K562 (cell line): ENCODE results near the gene MED15. TPM values are rescaled to one million over a fixed set of nuclear protein-coding genes. Genes with fewer than 3 reads are reported as not detected.

ENCODE experiments used
- CBFA2T3 ChIP-seq: fragments of 450-650 bp; IDR thresholded peaks from 2 replicates; pipeline ENCODE4 v1.6.1; 2017
- CBX3 ChIP-seq, 2 experiments: IDR thresholded peaks; 1 replicate in 1 of 2; 2 replicates in 1 of 2; pipeline ENCODE4 v1.6.1; 2012; ENCODE audit warnings: inconsistent platforms in 2 of 2, low read length in 2 of 2, borderline replicate concordance in 1 of 2, control low read depth in 1 of 2
- COPS2 ChIP-seq: fragments of 450-650 bp; conservative IDR thresholded peaks from 2 replicates; pipeline ENCODE4 v1.6.1; 2016; ENCODE audit warnings: mild to moderate bottlenecking, moderate library complexity
- HCFC1 ChIP-seq: IDR thresholded peaks from 2 replicates; pipeline ENCODE4 v1.6.1; 2012; ENCODE audit warnings: low read depth, low read length, improper control_type of control experiment
- L3MBTL2 ChIP-seq: fragments of 450-650 bp; IDR thresholded peaks from 2 replicates; pipeline ENCODE4 v1.6.1; 2016; ENCODE audit warnings: mild to moderate bottlenecking, moderate library complexity
- MCM7 ChIP-seq, 2 experiments: fragments of 450-650 bp; IDR thresholded peaks; 2 replicates each; pipeline ENCODE4 v1.6.1; 2016 to 2018
- NR4A1 ChIP-seq, 2 experiments: fragments of 250-450 bp in 1 of 2; fragments of 450-650 bp in 1 of 2; sonication (Bioruptor Pico) in 1 of 2; IDR thresholded peaks; 2 replicates each; pipeline versions ENCODE4 v1.4.0 to v1.6.1; 2016 to 2020; ENCODE audit warnings: mild to moderate bottlenecking in 2 of 2, missing compliant biosample characterization in 1 of 2, missing genetic modification characterization in 1 of 2, moderate library complexity in 1 of 2
- NUFIP1 ChIP-seq: fragments of 450-650 bp; IDR thresholded peaks from 2 replicates; pipeline ENCODE4 v1.6.1; 2018; ENCODE audit not compliant: partially characterized antibody
- PCBP1 ChIP-seq: fragments of 200-400 bp; formaldehyde crosslinking; IDR thresholded peaks from 2 replicates; pipeline ENCODE4 v1.6.1; 2018; ENCODE audit warnings: mild to moderate bottlenecking, low read depth, low read length; ENCODE audit not compliant: poor library complexity, severe bottlenecking
- PTBP1 ChIP-seq: fragments of 200-400 bp; formaldehyde crosslinking; IDR thresholded peaks from 2 replicates; pipeline ENCODE4 v1.6.1; 2017; ENCODE audit warnings: low read depth, low read length
- SIN3A ChIP-seq, 2 experiments: fragments of 150-350 bp in 1 of 2; IDR thresholded peaks; 2 replicates each; pipeline ENCODE4 v1.6.1; 2011 to 2016; ENCODE audit warnings: borderline replicate concordance in 2 of 2, low read depth in 2 of 2, low read length in 2 of 2, mild to moderate bottlenecking in 2 of 2, moderate library complexity in 2 of 2; ENCODE audit not compliant: control insufficient read depth in 1 of 2
- SIX5 ChIP-seq, 2 experiments: IDR thresholded peaks; 2 replicates each; pipeline ENCODE4 v1.6.1; 2011; ENCODE audit warnings: low read length in 2 of 2, borderline replicate concordance in 1 of 2, low read depth in 1 of 2, mild to moderate bottlenecking in 1 of 2, moderate library complexity in 1 of 2; ENCODE audit not compliant: insufficient read depth in 1 of 2
- TARDBP ChIP-seq: fragments of 450-650 bp; IDR thresholded peaks from 2 replicates; pipeline ENCODE4 v1.6.1; 2016
- TCFL5 ChIP-seq: fragments of 250-450 bp; sonication (Bioruptor Pico); conservative IDR thresholded peaks from 2 replicates; pipeline ENCODE4 v1.6.1; 2021; ENCODE audit warnings: mild to moderate bottlenecking, moderate library complexity, matching md5 sums
- XRCC5 ChIP-seq: fragments of 200-400 bp; formaldehyde crosslinking; IDR thresholded peaks from 2 replicates; pipeline ENCODE4 v1.6.1; 2017; ENCODE audit warnings: low read depth, mild to moderate bottlenecking, low read length
- ZNF146 ChIP-seq: IDR thresholded peaks from one replicate; pipeline ENCODE4 v1.6.1; 2018; ENCODE audit warnings: missing compliant biosample characterization; ENCODE audit not compliant: unreplicated experiment
- ZNF408 ChIP-seq: fragments of 250-450 bp; sonication (Bioruptor Pico); IDR thresholded peaks from 2 replicates; pipeline ENCODE4 v1.4.0; 2020; ENCODE audit warnings: low read depth, mild to moderate bottlenecking, moderate library complexity
- ZNF695 ChIP-seq: fragments of 450-650 bp; formaldehyde crosslinking; IDR thresholded peaks from 2 replicates; pipeline ENCODE4 v1.4.0; 2020; ENCODE audit warnings: mild to moderate bottlenecking, moderate library complexity
- polyA plus RNA-seq, 8 experiments: library from polyadenylated mRNA; depleted of rRNA in 4 of 8; stranded (reverse) in 5 of 8; unstranded in 3 of 8; fragments of >200 nt; fragmentation: Nextera tagmentation in 2 of 8; fragmentation: Illumina TruSeq in 1 of 8; extraction: Ambion mirVana in 2 of 8; extraction: Trizol in 1 of 8; gene quantifications; 2 replicates each; pipeline versions ENCODE4 v1.2.1 to v1.2.3, GENCODE V29; 2011 to 2014; ENCODE audit warnings: inconsistent platforms in 1 of 8, missing spikeins in 1 of 8
- total RNA-seq, 7 experiments: library from RNA; depleted of rRNA in 6 of 7; stranded (reverse); fragments of >200 nt in 6 of 7; fragmentation: Illumina TruSeq in 2 of 7; extraction: Trizol in 2 of 7; gene quantifications; 2 replicates each; pipeline versions ENCODE4 v1.2.1 to v1.2.3, GENCODE V29; 2011 to 2021; ENCODE audit warnings: low replicate concordance in 1 of 7
- TF ChIP-seq, protein P1 (sequence below): fragments of 450-650 bp; formaldehyde crosslinking; IDR thresholded peaks from 2 replicates; pipeline ENCODE4 v1.4.0; 2020; ENCODE audit warnings: mild to moderate bottlenecking, moderate library complexity
- TF ChIP-seq, protein P2 (sequence below): fragments of 250-450 bp; sonication (Bioruptor Pico); IDR thresholded peaks from 2 replicates; pipeline ENCODE4 v1.8.0; 2022; ENCODE audit warnings: inconsistent platforms, mild to moderate bottlenecking, moderate library complexity, borderline replicate concordance
- TF ChIP-seq, protein P3 (sequence below): fragments of 450-650 bp; conservative IDR thresholded peaks from 2 replicates; pipeline ENCODE4 v1.6.1; 2016; ENCODE audit warnings: missing genetic modification characterization, low read depth, mild to moderate bottlenecking, missing compliant biosample characterization, moderate library complexity

MED15 gene
- total and polyA plus RNA-seq, 9 of the 15 experiments (the other 6 are each of a cell fraction or from before 2014, with no cell fraction given): 4.0 to 271 (median 60.1) TPM

DNA sequence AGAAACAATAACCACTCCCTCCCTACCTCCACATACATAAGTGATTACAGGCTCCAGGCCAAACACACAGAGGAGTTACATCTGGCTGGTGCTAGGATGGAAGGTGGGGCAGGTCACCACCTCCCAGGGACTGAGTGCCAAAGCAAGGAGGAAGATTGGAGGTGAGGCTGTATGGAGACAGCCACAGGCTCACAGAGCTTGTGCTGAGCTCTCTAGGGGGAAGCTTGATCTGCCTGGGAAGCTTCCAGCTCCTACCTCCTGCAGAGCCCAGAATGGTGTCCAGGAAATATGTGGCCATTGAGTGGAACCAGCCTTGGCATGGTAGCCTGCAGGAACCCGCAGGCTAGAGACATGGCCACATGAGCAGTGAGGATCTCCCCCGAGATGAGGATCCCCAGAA is 3.6 kb upstream of the MED15 start (continued):
- TF ChIP-seq ZNF146 (CRISPR knock-in tag): no peak
- no peak for TF ChIP-seq L3MBTL2
- no peak for TF ChIP-seq PTBP1
- TF ChIP-seq SIX5 (IDR thresholded peaks at IDR 0.05; ENCODE audit: borderline replicate concordance in 1 of 2, insufficient read depth in 1 of 2, low read depth in 1 of 2, low read length in 2 of 2): no peak
- 0 out of 2 replicates have a peak, but pooled peaks have one; percentile 65 for TF ChIP-seq ZNF408 (CRISPR knock-in tag)
- TF ChIP-seq, protein P1, sequence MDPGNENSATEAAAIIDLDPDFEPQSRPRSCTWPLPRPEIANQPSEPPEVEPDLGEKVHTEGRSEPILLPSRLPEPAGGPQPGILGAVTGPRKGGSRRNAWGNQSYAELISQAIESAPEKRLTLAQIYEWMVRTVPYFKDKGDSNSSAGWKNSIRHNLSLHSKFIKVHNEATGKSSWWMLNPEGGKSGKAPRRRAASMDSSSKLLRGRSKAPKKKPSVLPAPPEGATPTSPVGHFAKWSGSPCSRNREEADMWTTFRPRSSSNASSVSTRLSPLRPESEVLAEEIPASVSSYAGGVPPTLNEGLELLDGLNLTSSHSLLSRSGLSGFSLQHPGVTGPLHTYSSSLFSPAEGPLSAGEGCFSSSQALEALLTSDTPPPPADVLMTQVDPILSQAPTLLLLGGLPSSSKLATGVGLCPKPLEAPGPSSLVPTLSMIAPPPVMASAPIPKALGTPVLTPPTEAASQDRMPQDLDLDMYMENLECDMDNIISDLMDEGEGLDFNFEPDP (CRISPR knock-in tag): 0 out of 2 replicates have a peak, but pooled peaks have one; percentile 65
- TF ChIP-seq NR4A1 (CRISPR knock-in tag; IDR thresholded peaks at IDR 0.05): 0 out of 2 replicates have a peak, but pooled peaks have one; percentile 51
- TF ChIP-seq NR4A1 (tag; IDR thresholded peaks at IDR 0.05): no peak
- TF ChIP-seq TARDBP: no peak
- no peak for TF ChIP-seq PCBP1
- no peak for TF ChIP-seq HCFC1
- TF ChIP-seq NUFIP1: no peak
- no peak for TF ChIP-seq TCFL5 (CRISPR knock-in tag)
- TF ChIP-seq, protein P2, sequence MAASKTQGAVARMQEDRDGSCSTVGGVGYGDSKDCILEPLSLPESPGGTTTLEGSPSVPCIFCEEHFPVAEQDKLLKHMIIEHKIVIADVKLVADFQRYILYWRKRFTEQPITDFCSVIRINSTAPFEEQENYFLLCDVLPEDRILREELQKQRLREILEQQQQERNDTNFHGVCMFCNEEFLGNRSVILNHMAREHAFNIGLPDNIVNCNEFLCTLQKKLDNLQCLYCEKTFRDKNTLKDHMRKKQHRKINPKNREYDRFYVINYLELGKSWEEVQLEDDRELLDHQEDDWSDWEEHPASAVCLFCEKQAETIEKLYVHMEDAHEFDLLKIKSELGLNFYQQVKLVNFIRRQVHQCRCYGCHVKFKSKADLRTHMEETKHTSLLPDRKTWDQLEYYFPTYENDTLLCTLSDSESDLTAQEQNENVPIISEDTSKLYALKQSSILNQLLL (CRISPR knock-in tag): 0 out of 2 replicates have a peak, but pooled peaks have one; percentile 24
- no peak for TF ChIP-seq XRCC5
- TF ChIP-seq CBX3 (IDR thresholded peaks at IDR 0.05; ENCODE audit: borderline replicate concordance in 1 of 2, low read length in 2 of 2): no peak
- TF ChIP-seq, protein P3, sequence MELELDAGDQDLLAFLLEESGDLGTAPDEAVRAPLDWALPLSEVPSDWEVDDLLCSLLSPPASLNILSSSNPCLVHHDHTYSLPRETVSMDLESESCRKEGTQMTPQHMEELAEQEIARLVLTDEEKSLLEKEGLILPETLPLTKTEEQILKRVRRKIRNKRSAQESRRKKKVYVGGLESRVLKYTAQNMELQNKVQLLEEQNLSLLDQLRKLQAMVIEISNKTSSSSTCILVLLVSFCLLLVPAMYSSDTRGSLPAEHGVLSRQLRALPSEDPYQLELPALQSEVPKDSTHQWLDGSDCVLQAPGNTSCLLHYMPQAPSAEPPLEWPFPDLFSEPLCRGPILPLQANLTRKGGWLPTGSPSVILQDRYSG (tag): no peak
- no peak for TF ChIP-seq MCM7 (IDR thresholded peaks at IDR 0.05)
- TF ChIP-seq CBFA2T3: no peak
- 0 out of 2 replicates have a peak, but pooled peaks have one; percentile 25 for TF ChIP-seq ZNF695 (CRISPR knock-in tag)
- no peak for TF ChIP-seq SIN3A (IDR thresholded peaks at IDR 0.05; ENCODE audit: borderline replicate concordance in 2 of 2, control insufficient read depth in 1 of 2, low read depth in 2 of 2, low read length in 2 of 2)
- no peak for TF ChIP-seq COPS2
